ENCODE data around the gene IL1R2. TPM values are rescaled to one million over a fixed set of nuclear protein-coding genes. Genes with fewer than 3 reads are reported as not detected.

Gene IL1R2
- total RNA-seq, 4 donors from 2014 or later: 2.1 to 13.1 (median 5.8) TPM

GRCh38 chr2:102055346-102055990 is 63.7 kb downstream of the IL1R2 start:
- TF ChIP-seq CTCF (IDR thresholded peaks at IDR 0.05 in 4 of 5, conservative IDR thresholded peaks at IDR 0.05 in 1 of 5): no peak
- no peak for TF ChIP-seq POLR2A (IDR thresholded peaks at IDR 0.05)
- H3K9me3 ChIP-seq: no peaks in the 10 kb centered on the region
- H3K27ac ChIP-seq: peak overlapping the region; percentile 1 to 33 (median 8)
- intact Hi-C loops (cut with DNase I; ENCODE audit: low total_unique reads) (no loop called here), in situ Hi-C loops (cut with MboI; ENCODE audit: low sequenced_read_pairs in 4 of 4) (no loop called here)
- no peak overlapping the region for H3K4me3 ChIP-seq
- no peak for DNase-seq
- H3K36me3 ChIP-seq: no peaks in the 10 kb centered on the region
- no peak for ATAC-seq
- H3K27me3 ChIP-seq: no peaks in the 10 kb centered on the region
- peaks cover 28 to 37% of the 10 kb centered on the region in 2 donors for H3K4me1 ChIP-seq

- H3K9me3 ChIP-seq: no peaks in the 10 kb centered on the region
- H3K4me3 ChIP-seq: no peak overlapping the region
- no peaks in the 10 kb centered on the region for H3K36me3 ChIP-seq
- ATAC-seq (no peak), DNase-seq (peak in 1 of 2 donors; percentile 38)
- TF ChIP-seq CTCF (IDR thresholded peaks at IDR 0.05 in 4 of 5, conservative IDR thresholded peaks at IDR 0.05 in 1 of 5) (no peak), POLR2A (IDR thresholded peaks at IDR 0.05) (no peak)
- peaks cover 29 to 35% of the 10 kb centered on the region in 2 donors for H3K4me1 ChIP-seq
- no peaks in the 10 kb centered on the region for H3K27me3 ChIP-seq
- peak overlapping the region; percentile 1 to 33 (median 8) for H3K27ac ChIP-seq
- intact Hi-C loops (cut with DNase I; ENCODE audit: low total_unique reads): no loop called here
- in situ Hi-C loops (cut with MboI; ENCODE audit: low sequenced_read_pairs in 4 of 4): no loop called here
These were observed 64.4 kb downstream of the IL1R2 start for GRCh38 chr2:102056079-102056581.

GRCh38 chr2:102057502-102058292 is 65.9 kb downstream of the IL1R2 start:
- H3K27ac ChIP-seq: no peak overlapping the region
- ATAC-seq: no peak
- peaks cover 25 to 35% of the 10 kb centered on the region in 2 donors for H3K4me1 ChIP-seq
- H3K36me3 ChIP-seq: no peaks in the 10 kb centered on the region
- DNase-seq: no peak
- H3K27me3 ChIP-seq: no peaks in the 10 kb centered on the region
- in situ Hi-C loops (cut with MboI; ENCODE audit: low sequenced_read_pairs in 4 of 4): no loop called here
- H3K9me3 ChIP-seq: no peaks in the 10 kb centered on the region
- H3K4me3 ChIP-seq: no peak overlapping the region
- intact Hi-C loops (cut with DNase I; ENCODE audit: low total_unique reads): no loop called here
- no peak for TF ChIP-seq CTCF (IDR thresholded peaks at IDR 0.05 in 4 of 5, conservative IDR thresholded peaks at IDR 0.05 in 1 of 5)
- no peak for TF ChIP-seq POLR2A (IDR thresholded peaks at IDR 0.05)

- DNase-seq (no peak), ATAC-seq (no peak)
- intact Hi-C loops (cut with DNase I; ENCODE audit: low total_unique reads) (no loop called here), in situ Hi-C loops (cut with MboI; ENCODE audit: low sequenced_read_pairs in 4 of 4) (no loop called here)
- Histone ChIP-seq H3K27ac (no peak overlapping the region), H3K36me3 (no peaks in the 10 kb centered on the region), H3K4me1 (peaks cover 31 to 39% of the 10 kb centered on the region in 2 donors), H3K27me3 (no peaks in the 10 kb centered on the region), H3K9me3 (no peaks in the 10 kb centered on the region), H3K4me3 (no peak overlapping the region)
- TF ChIP-seq POLR2A (IDR thresholded peaks at IDR 0.05): no peak
- TF ChIP-seq CTCF (IDR thresholded peaks at IDR 0.05 in 4 of 5, conservative IDR thresholded peaks at IDR 0.05 in 1 of 5): no peak
These were observed 66.6 kb downstream of the IL1R2 start for GRCh38 chr2:102058293-102058833.

Data from gastrocnemius medialis (tissue), 4 donors.